Gastroesophageal sphincter (tissue), 4 donors: ENCODE results near the gene GALNT9. TPM values are rescaled to one million over a fixed set of nuclear protein-coding genes. Genes with fewer than 3 reads are reported as not detected.

Source experiments
- ATAC-seq: fragments of 150-250 bp; one replicate; pipeline ENCODE4 v1.9.1; 2016; ENCODE audit warnings: mild to moderate bottlenecking, moderate library complexity
- H3K27ac ChIP-seq, 4 donors: fragments of 200-600 bp; sonication (generic) in 3 of 4; 1 replicate in 3 of 4; 2 replicates in 1 of 4; pipeline ENCODE4 v1.5.1; 2016 to 2019
- H3K27me3 ChIP-seq: fragments of 200-600 bp; sonication (generic); one replicate; pipeline ENCODE4 v1.5.1; 2019
- H3K36me3 ChIP-seq, 2 donors: fragments of 200-600 bp; sonication (generic); one replicate each; pipeline ENCODE4 v1.5.1; 2019; ENCODE audit warnings: control low read depth in 1 of 2
- H3K4me1 ChIP-seq, 3 donors: fragments of 200-600 bp; sonication (generic); 1 replicate in 2 of 3; 2 replicates in 1 of 3; pipeline ENCODE4 v1.5.1; 2016 to 2019; ENCODE audit warnings: control low read depth in 2 of 3
- H3K4me3 ChIP-seq, 2 donors: fragments of 200-600 bp; sonication (generic); one replicate each; pipeline ENCODE4 v1.5.1; 2019; ENCODE audit warnings: mild to moderate bottlenecking in 1 of 2, moderate library complexity in 1 of 2
- H3K9me3 ChIP-seq, 3 donors: fragments of 200-600 bp; sonication (generic); one replicate each; pipeline ENCODE4 v1.5.1; 2017 to 2019; ENCODE audit warnings: control low read depth in 2 of 3
- CTCF ChIP-seq, 4 experiments: fragments of 200-600 bp in 2 of 4; fragments of 450-650 bp in 2 of 4; sonication (generic) in 1 of 4; IDR thresholded peaks; one replicate each; pipeline ENCODE4 v1.5.1; 2017 to 2019; ENCODE audit warnings: antibody characterized with exemption in 4 of 4, mild to moderate bottlenecking in 2 of 4, moderate library complexity in 2 of 4
- EP300 ChIP-seq: sonication (generic); formaldehyde crosslinking; IDR thresholded peaks from one replicate; pipeline ENCODE4 v1.6.1; 2017; ENCODE audit warnings: antibody characterized with exemption, mild to moderate bottlenecking
- POLR2A ChIP-seq, 2 donors: fragments of 450-650 bp; IDR thresholded peaks; one replicate each; pipeline ENCODE4 v1.6.1; 2017; ENCODE audit warnings: antibody characterized with exemption in 2 of 2, mild to moderate bottlenecking in 2 of 2, moderate library complexity in 1 of 2
- POLR2AphosphoS5 ChIP-seq: sonication (generic); formaldehyde crosslinking; IDR thresholded peaks from one replicate; pipeline ENCODE4 v1.6.1; 2017; ENCODE audit warnings: antibody characterized with exemption
- WGBS, 2 donors: methylation state at CpG; one replicate each; pipeline ENCODE4 v1.1.5; 2018; ENCODE audit warnings: low coverage in 1 of 2; 5-methylcytosine and 5-hydroxymethylcytosine counted together
- total RNA-seq, 4 donors: library from RNA; depleted of rRNA; stranded (reverse); fragments of >200 nt; gene quantifications; one replicate each; pipeline ENCODE4 v1.1.0, GENCODE V29; 2016

Gene GALNT9
- total RNA-seq, 4 donors from 2014 or later: 2.0 TPM; not detected in 3

GRCh38 chr12:132279184-132279889 is 50.1 kb downstream of the GALNT9 start:
- peaks cover 0 to 13% (median 0%) of the 10 kb centered on the region in 3 donors for H3K4me1 ChIP-seq
- peaks cover 95% of the 10 kb centered on the region for H3K27me3 ChIP-seq
- H3K4me3 ChIP-seq: no peak overlapping the region
- peak; percentile 65 for ATAC-seq
- no peak for TF ChIP-seq POLR2A (IDR thresholded peaks at IDR 0.05)
- TF ChIP-seq EP300: no peak
- TF ChIP-seq POLR2AphosphoS5: no peak
- no peak for TF ChIP-seq CTCF (IDR thresholded peaks at IDR 0.05)
- no peaks in the 10 kb centered on the region for H3K9me3 ChIP-seq
- WGBS, 2 donors: 58% methylated on average over 6 of the region's 18 CpGs; no CpG with 5 or more reads in 1 of the 2 donors
- H3K36me3 ChIP-seq: no peaks in the 10 kb centered on the region
- no peak overlapping the region for H3K27ac ChIP-seq

GRCh38 chr12:132278401-132279183 is 50.8 kb downstream of the GALNT9 start:
- no peaks in the 10 kb centered on the region for H3K9me3 ChIP-seq
- peaks cover 100% of the 10 kb centered on the region for H3K27me3 ChIP-seq
- H3K36me3 ChIP-seq: no peaks in the 10 kb centered on the region
- ATAC-seq: no peak
- TF ChIP-seq POLR2A (IDR thresholded peaks at IDR 0.05) (no peak), EP300 (no peak), POLR2AphosphoS5 (no peak), CTCF (IDR thresholded peaks at IDR 0.05) (no peak)
- H3K4me1 ChIP-seq: peaks cover 0 to 13% (median 0%) of the 10 kb centered on the region in 3 donors
- H3K4me3 ChIP-seq: no peak overlapping the region
- no CpG with 5 or more reads among the region's 38 CpGs for WGBS, 2 donors
- no peak overlapping the region for H3K27ac ChIP-seq

GRCh38 chr12:132277949-132278348 is 51.4 kb downstream of the GALNT9 start:
- H3K27ac ChIP-seq: no peak overlapping the region
- no peak overlapping the region for H3K4me3 ChIP-seq
- ATAC-seq: no peak
- no peak for TF ChIP-seq POLR2A (IDR thresholded peaks at IDR 0.05)
- TF ChIP-seq EP300: no peak
- no peak for TF ChIP-seq POLR2AphosphoS5
- TF ChIP-seq CTCF (IDR thresholded peaks at IDR 0.05): no peak
- H3K36me3 ChIP-seq: no peaks in the 10 kb centered on the region
- peaks cover 0 to 13% (median 0%) of the 10 kb centered on the region in 3 donors for H3K4me1 ChIP-seq
- no peaks in the 10 kb centered on the region for H3K9me3 ChIP-seq
- peaks cover 100% of the 10 kb centered on the region for H3K27me3 ChIP-seq
- 0% methylated on average over 1 to 2 of the region's 12 CpGs for WGBS, 2 donors

GRCh38 chr12:132277374-132277941 is 51.9 kb downstream of the GALNT9 start:
- no peak overlapping the region for H3K4me3 ChIP-seq
- no peaks in the 10 kb centered on the region for H3K36me3 ChIP-seq
- no peak overlapping the region for H3K27ac ChIP-seq
- TF ChIP-seq CTCF (IDR thresholded peaks at IDR 0.05): no peak
- no peak for TF ChIP-seq EP300
- TF ChIP-seq POLR2AphosphoS5: no peak
- TF ChIP-seq POLR2A (IDR thresholded peaks at IDR 0.05): no peak
- H3K4me1 ChIP-seq: peaks cover 0 to 13% (median 0%) of the 10 kb centered on the region in 3 donors
- no peaks in the 10 kb centered on the region for H3K9me3 ChIP-seq
- H3K27me3 ChIP-seq: peaks cover 97% of the 10 kb centered on the region
- 7% methylated on average over 11 of the region's 31 CpGs; no CpG with 5 or more reads in 1 of the 2 donors for WGBS, 2 donors
- no peak for ATAC-seq
